ENCODE measurements around the gene CHRNA7.

DNA sequence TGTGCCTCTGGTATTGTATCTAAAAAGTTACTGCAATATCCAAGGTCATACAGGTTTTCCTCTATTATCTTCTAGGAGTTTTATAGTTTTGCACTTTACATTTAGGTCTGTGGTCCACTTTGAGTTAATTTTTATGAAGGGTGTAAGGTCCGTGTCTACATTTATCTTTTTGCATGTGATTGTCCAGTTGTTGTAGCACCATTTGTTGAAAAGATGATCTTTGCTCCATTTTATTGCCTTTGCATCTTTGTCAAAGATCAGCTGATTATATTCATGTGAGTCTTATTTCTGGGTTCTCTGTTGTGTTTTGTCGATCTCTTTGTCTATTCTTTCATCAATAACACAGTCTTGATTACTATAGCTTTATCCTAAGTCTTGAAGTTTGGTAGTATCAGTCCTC is 6.7 kb downstream of the CHRNA7 start:
- TF ChIP-seq, protein P1, sequence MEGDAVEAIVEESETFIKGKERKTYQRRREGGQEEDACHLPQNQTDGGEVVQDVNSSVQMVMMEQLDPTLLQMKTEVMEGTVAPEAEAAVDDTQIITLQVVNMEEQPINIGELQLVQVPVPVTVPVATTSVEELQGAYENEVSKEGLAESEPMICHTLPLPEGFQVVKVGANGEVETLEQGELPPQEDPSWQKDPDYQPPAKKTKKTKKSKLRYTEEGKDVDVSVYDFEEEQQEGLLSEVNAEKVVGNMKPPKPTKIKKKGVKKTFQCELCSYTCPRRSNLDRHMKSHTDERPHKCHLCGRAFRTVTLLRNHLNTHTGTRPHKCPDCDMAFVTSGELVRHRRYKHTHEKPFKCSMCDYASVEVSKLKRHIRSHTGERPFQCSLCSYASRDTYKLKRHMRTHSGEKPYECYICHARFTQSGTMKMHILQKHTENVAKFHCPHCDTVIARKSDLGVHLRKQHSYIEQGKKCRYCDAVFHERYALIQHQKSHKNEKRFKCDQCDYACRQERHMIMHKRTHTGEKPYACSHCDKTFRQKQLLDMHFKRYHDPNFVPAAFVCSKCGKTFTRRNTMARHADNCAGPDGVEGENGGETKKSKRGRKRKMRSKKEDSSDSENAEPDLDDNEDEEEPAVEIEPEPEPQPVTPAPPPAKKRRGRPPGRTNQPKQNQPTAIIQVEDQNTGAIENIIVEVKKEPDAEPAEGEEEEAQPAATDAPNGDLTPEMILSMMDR (IDR thresholded peaks at IDR 0.05): no peak
- TF ChIP-seq, protein P2, sequence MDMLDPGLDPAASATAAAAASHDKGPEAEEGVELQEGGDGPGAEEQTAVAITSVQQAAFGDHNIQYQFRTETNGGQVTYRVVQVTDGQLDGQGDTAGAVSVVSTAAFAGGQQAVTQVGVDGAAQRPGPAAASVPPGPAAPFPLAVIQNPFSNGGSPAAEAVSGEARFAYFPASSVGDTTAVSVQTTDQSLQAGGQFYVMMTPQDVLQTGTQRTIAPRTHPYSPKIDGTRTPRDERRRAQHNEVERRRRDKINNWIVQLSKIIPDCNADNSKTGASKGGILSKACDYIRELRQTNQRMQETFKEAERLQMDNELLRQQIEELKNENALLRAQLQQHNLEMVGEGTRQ (CRISPR knock-in tag; IDR thresholded peaks at IDR 0.05): no peak
- TF ChIP-seq, protein P3, sequence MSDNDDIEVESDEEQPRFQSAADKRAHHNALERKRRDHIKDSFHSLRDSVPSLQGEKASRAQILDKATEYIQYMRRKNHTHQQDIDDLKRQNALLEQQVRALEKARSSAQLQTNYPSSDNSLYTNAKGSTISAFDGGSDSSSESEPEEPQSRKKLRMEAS (CRISPR knock-in tag; IDR thresholded peaks at IDR 0.05): no peak
- no peak for TF ChIP-seq ZNF138 (CRISPR knock-in tag; conservative IDR thresholded peaks at IDR 0.05)
- no peak for TF ChIP-seq KAT7 (CRISPR knock-in tag; IDR thresholded peaks at IDR 0.05; ENCODE audit: borderline replicate concordance)
